Keratinocyte (primary cell): ENCODE results near the gene AUH.

Experiments
- EZH2 ChIP-seq: IDR thresholded peaks from one replicate; pipeline ENCODE4 v1.6.1; 2012; ENCODE audit warnings: inconsistent platforms, mild to moderate bottlenecking, low read length, moderate library complexity
- TF ChIP-seq, protein P1 (sequence below), 3 experiments: IDR thresholded peaks in 1 of 3; conservative IDR thresholded peaks in 1 of 3; optimal IDR thresholded peaks in 1 of 3; 2 replicates in 2 of 3; 3 replicates in 1 of 3; pipeline versions ENCODE3 to v1.5.1; 2011; ENCODE audit warnings: low read length in 3 of 3, mild to moderate bottlenecking in 3 of 3, moderate library complexity in 2 of 3, control low read depth in 1 of 3, inconsistent platforms in 1 of 3; ENCODE audit not compliant: insufficient read depth in 2 of 3; ENCODE audit errors: extremely low read depth in 1 of 3

DNA sequence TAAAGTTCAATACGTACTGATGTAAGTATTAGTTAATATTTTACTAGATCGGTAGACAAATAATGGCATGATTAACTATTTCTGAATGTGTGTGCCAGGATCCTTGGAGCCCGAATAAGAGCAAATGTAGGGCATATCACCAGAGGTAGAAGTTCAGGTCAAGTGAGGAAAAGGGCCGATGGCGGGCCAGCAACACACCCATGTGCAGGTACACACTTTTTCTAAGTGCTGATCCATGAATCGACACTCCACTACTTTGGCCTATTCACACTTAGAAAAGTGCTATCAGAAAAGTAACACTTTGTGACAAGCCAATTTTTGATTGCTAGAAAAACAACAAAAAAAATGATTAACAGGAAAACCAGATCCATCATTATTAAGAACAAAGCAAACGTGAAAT is 150.3 kb downstream of the AUH start:
- TF ChIP-seq, protein P1, sequence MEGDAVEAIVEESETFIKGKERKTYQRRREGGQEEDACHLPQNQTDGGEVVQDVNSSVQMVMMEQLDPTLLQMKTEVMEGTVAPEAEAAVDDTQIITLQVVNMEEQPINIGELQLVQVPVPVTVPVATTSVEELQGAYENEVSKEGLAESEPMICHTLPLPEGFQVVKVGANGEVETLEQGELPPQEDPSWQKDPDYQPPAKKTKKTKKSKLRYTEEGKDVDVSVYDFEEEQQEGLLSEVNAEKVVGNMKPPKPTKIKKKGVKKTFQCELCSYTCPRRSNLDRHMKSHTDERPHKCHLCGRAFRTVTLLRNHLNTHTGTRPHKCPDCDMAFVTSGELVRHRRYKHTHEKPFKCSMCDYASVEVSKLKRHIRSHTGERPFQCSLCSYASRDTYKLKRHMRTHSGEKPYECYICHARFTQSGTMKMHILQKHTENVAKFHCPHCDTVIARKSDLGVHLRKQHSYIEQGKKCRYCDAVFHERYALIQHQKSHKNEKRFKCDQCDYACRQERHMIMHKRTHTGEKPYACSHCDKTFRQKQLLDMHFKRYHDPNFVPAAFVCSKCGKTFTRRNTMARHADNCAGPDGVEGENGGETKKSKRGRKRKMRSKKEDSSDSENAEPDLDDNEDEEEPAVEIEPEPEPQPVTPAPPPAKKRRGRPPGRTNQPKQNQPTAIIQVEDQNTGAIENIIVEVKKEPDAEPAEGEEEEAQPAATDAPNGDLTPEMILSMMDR (optimal IDR thresholded peaks at IDR 0.05 in 1 of 3, IDR thresholded peaks at IDR 0.05 in 1 of 3, conservative IDR thresholded peaks at IDR 0.05 in 1 of 3; ENCODE audit: extremely low read depth in 1 of 3, insufficient read depth in 2 of 3, low read length in 3 of 3), result no peak
- no peak for TF ChIP-seq EZH2
